ENCODE results near the gene KANSL3. TPM values are rescaled to one million over a fixed set of nuclear protein-coding genes. Genes with fewer than 3 reads are reported as not detected.

Gene KANSL3
- total and polyA plus RNA-seq, 2 experiments from 2014 or later = 8.9 to 31.4 TPM

GRCh38 chr2:96633641-96634040 is 4.5 kb downstream of the KANSL3 start:
- H3K27ac Mint-ChIP-seq = no peak overlapping the region
- peaks cover 42% of the 10 kb centered on the region for H3K36me3 Mint-ChIP-seq (ENCODE audit: low read depth)

GRCh38 chr2:96631804-96632435 is 6.2 kb downstream of the KANSL3 start:
- Mint-ChIP-seq H3K27ac (no peak overlapping the region), H3K4me1 (peaks cover 5% of the 10 kb centered on the region), H3K9me3 (no peaks in the 10 kb centered on the region), H3K4me3 (no peak overlapping the region), H3K27me3 (ENCODE audit: insufficient read depth, low read depth, poor library complexity) (peaks cover 1% of the 10 kb centered on the region), H3K36me3 (ENCODE audit: low read depth) (peaks cover 39% of the 10 kb centered on the region)
- Histone ChIP-seq H3F3A (replicated peaks; ENCODE audit: low read depth) (no peaks in the 10 kb centered on the region), H3K4me1 (ENCODE audit: insufficient read depth) (no peaks in the 10 kb centered on the region; the same call in 1 of the 2 replicates), H3K27me3 (ENCODE audit: insufficient read depth) (no peaks in the 10 kb centered on the region), H3K36me3 (ENCODE audit: insufficient read depth) (peaks cover 14% of the 10 kb centered on the region; the same call in 1 of the 2 replicates), H2AFZ (no peak overlapping the region), H3K79me2 (replicated peaks; ENCODE audit: insufficient read depth) (peaks cover 52% of the 10 kb centered on the region), H3K4me3 (no peak overlapping the region), H3K27ac (ENCODE audit: low read depth) (no peak overlapping the region), H4K20me1 (replicated peaks; ENCODE audit: insufficient read depth) (peaks cover 27% of the 10 kb centered on the region), H3K9me2 (ENCODE audit: insufficient read depth) (no peaks in the 10 kb centered on the region), H3K4me2 (no peak overlapping the region)
- DNase-seq (ENCODE audit: low spot score) (no peak), ATAC-seq (no peak)
- TF ChIP-seq ZNF114 (CRISPR knock-in tag; IDR thresholded peaks at IDR 0.05) = no peak
- no peak for TF ChIP-seq ETS1 (IDR thresholded peaks at IDR 0.05)
- no peak for TF ChIP-seq REST (IDR thresholded peaks at IDR 0.05; ENCODE audit: unreplicated experiment)
- TF ChIP-seq NANOG (IDR thresholded peaks at IDR 0.05; ENCODE audit: borderline replicate concordance) = no peak
- no peak for TF ChIP-seq CTCF (conservative IDR thresholded peaks at IDR 0.05; ENCODE audit: low read depth in 2 of 2)
- TF ChIP-seq STAT1 (IDR thresholded peaks at IDR 0.05; ENCODE audit: unreplicated experiment) = no peak
- TF ChIP-seq EZH2 (IDR thresholded peaks at IDR 0.05; ENCODE audit: low read depth, unreplicated experiment) = no peak

More at GRCh38 chr2:96633641-96634040, 4.5 kb downstream of the KANSL3 start:
- Histone ChIP-seq H3K27ac (ENCODE audit: low read depth) (no peak overlapping the region), H3K36me3 (ENCODE audit: insufficient read depth) (peaks cover 12% of the 10 kb centered on the region; the same call in 1 of the 2 replicates), H2AFZ (no peak overlapping the region), H3K4me1 (ENCODE audit: insufficient read depth) (no peaks in the 10 kb centered on the region; the same call in 1 of the 2 replicates), H4K20me1 (replicated peaks; ENCODE audit: insufficient read depth) (peaks cover 31% of the 10 kb centered on the region), H3K9me2 (ENCODE audit: insufficient read depth) (no peaks in the 10 kb centered on the region), H3K4me3 (no peak overlapping the region), H3F3A (replicated peaks; ENCODE audit: low read depth) (no peaks in the 10 kb centered on the region), H3K79me2 (replicated peaks; ENCODE audit: insufficient read depth) (peaks cover 60% of the 10 kb centered on the region), H3K4me2 (no peak overlapping the region), H3K27me3 (ENCODE audit: insufficient read depth) (no peaks in the 10 kb centered on the region)
- TF ChIP-seq ZNF331 (CRISPR knock-in tag; IDR thresholded peaks at IDR 0.05; ENCODE audit: low read depth) = no peak
- TF ChIP-seq EZH2phosphoT487 (IDR thresholded peaks at IDR 0.05; ENCODE audit: unreplicated experiment) = no peak
- no peak for TF ChIP-seq STAT1 (IDR thresholded peaks at IDR 0.05; ENCODE audit: unreplicated experiment)
- no peak for TF ChIP-seq ZNF114 (CRISPR knock-in tag; IDR thresholded peaks at IDR 0.05)
- TF ChIP-seq POLR2AphosphoS5 (IDR thresholded peaks at IDR 0.05; ENCODE audit: low read depth) = no peak
- TF ChIP-seq REST (IDR thresholded peaks at IDR 0.05; ENCODE audit: unreplicated experiment) = no peak
- DNase-seq (ENCODE audit: low spot score) (no peak), ATAC-seq (no peak)
- Mint-ChIP-seq H3K4me3 (no peak overlapping the region), H3K4me1 (peaks cover 10% of the 10 kb centered on the region), H3K27me3 (ENCODE audit: insufficient read depth, low read depth, poor library complexity) (peaks cover 5% of the 10 kb centered on the region), H3K9me3 (no peaks in the 10 kb centered on the region)
